ENCODE results near the gene TLE1. TPM values are rescaled to one million over a fixed set of nuclear protein-coding genes. Genes with fewer than 3 reads are reported as not detected.

The TLE1 gene
- total RNA-seq, 1 experiment from 2014 or later, result 21.9 TPM

GRCh38 chr9:81653240-81653639 lies 36.1 kb downstream of the TLE1 start:
- ChIA-PET POLR2A (interaction anchor here (1.2 kb wide), 1 partner anchor 15 kb away, joined by 3 read pairs; no protein-coding TSS in a partner anchor), CTCF (interaction anchor here (0.9 to 1.2 kb wide), 2 partner anchors 14 to 258 kb away, joined by 3 to 4 read pairs; no protein-coding TSS in a partner anchor)
- no peak overlapping the region for H3K27ac Mint-ChIP-seq (ENCODE audit: low read depth, unreplicated experiment)
- intact Hi-C loops (cut with micrococcal nuclease), result no loop called here
- no peak overlapping the region for H3K4me3 Mint-ChIP-seq (ENCODE audit: unreplicated experiment)
- H3K9me3 Mint-ChIP-seq (ENCODE audit: unreplicated experiment), result no peaks in the 10 kb centered on the region
- peak; percentile 3 for DNase-seq (ENCODE audit: unreplicated experiment)
- BruUV-seq (replicated peaks), result no TSS peak
- H3K4me1 Mint-ChIP-seq (ENCODE audit: insufficient read depth, unreplicated experiment), result peaks cover 27% of the 10 kb centered on the region
- TF ChIP-seq CTCF (IDR thresholded peaks at IDR 0.05; ENCODE audit: unreplicated experiment), result no peak
- H3K27me3 Mint-ChIP-seq (ENCODE audit: insufficient read depth, unreplicated experiment), result no peaks in the 10 kb centered on the region
- H3K36me3 Mint-ChIP-seq (ENCODE audit: insufficient read depth, unreplicated experiment), result peaks cover 45% of the 10 kb centered on the region

- H3K27me3 Mint-ChIP-seq (ENCODE audit: insufficient read depth, unreplicated experiment), result no peaks in the 10 kb centered on the region
- ChIA-PET POLR2A (no interaction called here), CTCF (no interaction called here)
- no TSS peak for BruUV-seq (replicated peaks)
- TF ChIP-seq CTCF (IDR thresholded peaks at IDR 0.05; ENCODE audit: unreplicated experiment), result no peak
- no peak for DNase-seq (ENCODE audit: unreplicated experiment)
- H3K4me1 Mint-ChIP-seq (ENCODE audit: insufficient read depth, unreplicated experiment), result peaks cover 27% of the 10 kb centered on the region
- H3K36me3 Mint-ChIP-seq (ENCODE audit: insufficient read depth, unreplicated experiment), result peaks cover 42% of the 10 kb centered on the region
- H3K27ac Mint-ChIP-seq (ENCODE audit: low read depth, unreplicated experiment), result no peak overlapping the region
- no peak overlapping the region for H3K4me3 Mint-ChIP-seq (ENCODE audit: unreplicated experiment)
- intact Hi-C loops (cut with micrococcal nuclease), result no loop called here
- no peaks in the 10 kb centered on the region for H3K9me3 Mint-ChIP-seq (ENCODE audit: unreplicated experiment)
Measured at GRCh38 chr9:81652058-81652687, 37.2 kb downstream of the TLE1 start.

- DNase-seq (ENCODE audit: unreplicated experiment), result no peak
- BruUV-seq (replicated peaks), result no TSS peak
- no peak overlapping the region for H3K27ac Mint-ChIP-seq (ENCODE audit: low read depth, unreplicated experiment)
- peaks cover 42% of the 10 kb centered on the region for H3K36me3 Mint-ChIP-seq (ENCODE audit: insufficient read depth, unreplicated experiment)
- H3K9me3 Mint-ChIP-seq (ENCODE audit: unreplicated experiment), result no peaks in the 10 kb centered on the region
- peaks cover 14% of the 10 kb centered on the region for H3K4me1 Mint-ChIP-seq (ENCODE audit: insufficient read depth, unreplicated experiment)
- H3K27me3 Mint-ChIP-seq (ENCODE audit: insufficient read depth, unreplicated experiment), result no peaks in the 10 kb centered on the region
- CTCF ChIA-PET, result interaction anchor here (0.6 kb wide), 1 partner anchor 11 kb away, joined by 3 read pairs; no protein-coding TSS in a partner anchor
- POLR2A ChIA-PET, result interaction anchor here (0.6 to 0.9 kb wide), 3 partner anchors 13 to 661 kb away, joined by 3 to 6 read pairs (median 4); no protein-coding TSS in a partner anchor
- intact Hi-C loops (cut with micrococcal nuclease), result no loop called here
- TF ChIP-seq CTCF (IDR thresholded peaks at IDR 0.05; ENCODE audit: unreplicated experiment), result no peak
- no peak overlapping the region for H3K4me3 Mint-ChIP-seq (ENCODE audit: unreplicated experiment)
Measured at GRCh38 chr9:81650586-81651515, 38.5 kb downstream of the TLE1 start.

Measured in MCF 10A (cell line).